NCI-H1436 (cell line): ENCODE measurements around the gene MAEA.

ENCODE experiments used
- DNase-seq: peaks from one replicate; lab custom pipeline; 2025; lab: John Stamatoyannopoulos, UW

MAEA gene

DNA sequence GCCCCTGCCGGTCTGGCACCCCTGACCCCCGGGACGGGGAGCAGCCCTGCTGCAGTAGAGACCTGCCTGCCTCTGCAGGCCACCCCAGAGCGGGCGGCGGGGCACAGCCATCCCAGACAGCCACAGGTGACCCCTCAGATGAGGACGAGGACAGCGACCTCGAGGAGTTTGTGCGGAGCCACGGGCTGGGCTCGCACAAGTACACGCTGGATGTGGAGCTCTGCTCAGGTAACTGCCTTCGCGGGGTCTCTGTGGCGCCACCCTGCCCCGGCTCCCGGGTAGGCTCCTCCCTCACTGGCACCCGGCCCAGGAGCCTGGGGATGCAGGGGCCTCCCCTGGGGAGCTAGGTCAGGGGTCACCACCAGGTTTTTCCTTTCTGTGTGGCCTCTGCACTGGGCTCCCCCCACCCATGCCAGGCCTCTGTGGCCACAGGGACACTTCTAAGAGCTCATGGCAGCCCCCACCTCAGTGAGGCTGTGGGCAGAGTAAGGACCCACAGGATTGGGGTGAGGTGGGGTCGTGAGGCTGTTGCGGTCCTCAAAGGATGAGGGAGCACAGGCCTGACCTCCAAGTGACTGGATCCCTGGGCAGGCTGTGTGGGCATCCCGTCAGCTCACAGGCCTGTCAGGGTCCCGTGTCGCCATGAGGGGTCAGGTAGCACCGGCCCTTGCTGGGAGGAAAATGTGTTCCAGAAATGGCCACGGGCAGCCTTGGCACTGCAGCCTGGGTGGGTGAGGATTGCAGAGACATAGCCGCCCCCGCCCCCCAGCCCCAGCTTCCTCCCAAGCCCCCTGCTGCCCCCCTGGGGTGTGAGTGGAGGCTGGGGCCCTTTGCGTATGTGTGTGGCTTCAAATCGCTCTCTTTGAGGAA is 63.7 kb downstream of the MAEA start:
- DNase-seq, result no peak

DNA sequence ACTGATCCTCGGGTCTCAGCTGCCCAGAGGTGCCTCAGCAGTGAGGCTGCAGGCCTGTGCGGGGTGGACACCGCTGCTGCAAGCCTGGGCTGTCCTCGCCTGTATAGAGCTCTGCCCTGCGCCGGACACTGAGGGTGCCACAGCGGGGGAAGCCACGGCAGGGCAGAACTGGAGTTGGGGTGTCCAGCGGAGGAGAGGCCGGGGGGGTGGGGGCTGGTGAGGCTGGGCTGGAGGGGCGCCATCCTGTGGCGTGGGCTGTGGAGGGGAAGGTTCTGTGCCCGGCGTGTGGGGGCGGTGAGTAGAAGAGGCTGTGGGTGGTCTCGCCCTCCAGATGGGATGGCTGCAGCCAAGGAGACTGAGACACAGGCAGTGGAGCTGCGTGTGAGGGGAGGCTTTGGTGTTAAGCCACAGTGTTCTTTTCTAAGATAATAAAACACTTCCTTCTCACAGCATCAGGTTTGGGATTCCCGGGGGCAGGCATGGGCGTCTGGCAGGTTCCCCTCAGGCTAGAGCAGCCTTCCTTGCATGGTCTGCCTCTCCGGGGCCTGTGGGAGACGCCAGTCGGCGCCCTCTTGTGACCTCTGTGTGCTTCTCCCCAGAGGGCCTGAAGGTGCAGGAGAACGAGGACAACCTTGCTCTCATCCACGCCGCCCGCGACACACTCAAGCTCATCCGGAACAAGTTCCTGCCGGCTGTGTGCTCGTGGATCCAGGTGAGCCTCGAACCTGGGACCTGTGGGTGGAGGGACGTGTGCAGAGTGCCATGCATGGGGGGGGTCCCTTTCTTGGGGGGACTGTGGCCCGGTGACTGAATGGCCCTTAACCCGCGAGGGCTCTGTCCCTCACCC is 64.7 kb downstream of the MAEA start:
- no peak for DNase-seq

DNA sequence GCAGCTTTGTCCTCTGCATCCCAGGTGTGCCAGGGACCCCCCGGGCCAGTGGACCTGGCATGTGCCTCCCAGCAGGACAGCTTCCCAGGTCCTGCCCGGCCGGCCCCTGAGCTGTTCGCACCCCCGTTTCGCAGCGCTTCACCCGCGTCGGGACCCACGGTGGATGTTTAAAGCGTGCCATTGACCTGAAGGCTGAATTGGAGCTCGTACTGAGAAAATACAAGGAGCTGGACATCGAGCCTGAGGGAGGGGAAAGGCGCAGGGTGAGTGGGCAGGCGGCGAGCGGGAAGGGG is 65.2 kb downstream of the MAEA start:
- no peak for DNase-seq

DNA sequence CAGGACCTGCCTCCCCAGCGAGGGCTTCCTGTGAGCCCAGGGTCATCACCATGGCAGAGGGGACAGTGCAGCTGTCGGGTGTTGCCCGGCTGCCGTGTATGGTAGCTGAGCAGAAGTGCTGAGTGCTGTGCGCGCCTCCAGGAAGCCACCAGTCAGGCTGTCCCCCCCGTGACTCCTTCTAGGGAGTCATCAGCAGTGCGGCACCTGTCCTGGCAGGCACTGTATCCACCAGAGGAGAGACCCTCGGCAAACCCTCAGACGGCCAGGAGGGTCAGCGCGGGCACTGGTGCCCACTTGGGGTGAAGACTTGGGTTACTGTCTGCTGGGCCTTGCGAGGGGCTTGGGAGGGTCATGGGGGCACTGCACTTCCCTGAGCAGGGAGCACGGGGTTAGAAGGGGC is 65.7 kb downstream of the MAEA start:
- DNase-seq, result no peak

DNA sequence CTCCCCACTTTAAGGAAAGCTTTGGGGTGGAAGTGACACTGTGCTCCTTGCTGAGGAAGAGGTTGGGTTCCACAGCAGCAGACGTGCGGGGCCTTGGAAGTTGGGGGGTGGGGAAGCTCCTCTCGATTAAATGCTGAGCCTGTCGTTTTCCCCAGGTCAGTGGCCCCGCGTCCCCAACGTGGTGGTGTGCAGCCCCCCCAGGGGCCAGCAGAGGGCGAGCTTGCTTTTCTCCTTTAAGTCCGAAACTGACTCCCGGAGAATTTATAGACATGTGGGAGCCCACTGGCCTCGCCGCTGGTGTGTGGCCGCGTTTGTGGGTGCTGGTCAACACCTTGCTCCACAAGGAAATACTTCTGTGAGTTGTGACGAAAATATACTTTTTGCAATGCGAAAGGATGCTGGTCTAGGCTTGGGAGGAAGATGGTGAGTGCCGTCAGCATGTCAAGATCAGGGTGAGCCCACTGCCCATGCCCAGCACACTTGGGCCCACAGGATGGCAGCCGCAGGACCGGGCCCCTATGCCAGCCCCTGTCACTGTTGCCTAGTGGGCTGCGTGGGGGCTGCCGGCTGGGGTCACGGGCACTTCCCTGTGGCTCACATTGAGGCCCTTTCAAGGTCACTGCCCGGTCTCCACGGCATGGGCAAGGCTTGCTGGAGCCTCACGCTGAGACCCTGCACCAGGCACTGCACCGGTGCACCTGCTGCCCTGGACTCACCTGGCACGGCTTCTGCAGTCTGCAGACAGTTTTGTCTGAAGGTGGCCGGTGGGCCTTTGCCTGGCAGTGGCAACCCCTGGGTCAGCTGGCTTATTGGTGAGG is 66.7 kb downstream of the MAEA start:
- peak; percentile 37 for DNase-seq

DNA sequence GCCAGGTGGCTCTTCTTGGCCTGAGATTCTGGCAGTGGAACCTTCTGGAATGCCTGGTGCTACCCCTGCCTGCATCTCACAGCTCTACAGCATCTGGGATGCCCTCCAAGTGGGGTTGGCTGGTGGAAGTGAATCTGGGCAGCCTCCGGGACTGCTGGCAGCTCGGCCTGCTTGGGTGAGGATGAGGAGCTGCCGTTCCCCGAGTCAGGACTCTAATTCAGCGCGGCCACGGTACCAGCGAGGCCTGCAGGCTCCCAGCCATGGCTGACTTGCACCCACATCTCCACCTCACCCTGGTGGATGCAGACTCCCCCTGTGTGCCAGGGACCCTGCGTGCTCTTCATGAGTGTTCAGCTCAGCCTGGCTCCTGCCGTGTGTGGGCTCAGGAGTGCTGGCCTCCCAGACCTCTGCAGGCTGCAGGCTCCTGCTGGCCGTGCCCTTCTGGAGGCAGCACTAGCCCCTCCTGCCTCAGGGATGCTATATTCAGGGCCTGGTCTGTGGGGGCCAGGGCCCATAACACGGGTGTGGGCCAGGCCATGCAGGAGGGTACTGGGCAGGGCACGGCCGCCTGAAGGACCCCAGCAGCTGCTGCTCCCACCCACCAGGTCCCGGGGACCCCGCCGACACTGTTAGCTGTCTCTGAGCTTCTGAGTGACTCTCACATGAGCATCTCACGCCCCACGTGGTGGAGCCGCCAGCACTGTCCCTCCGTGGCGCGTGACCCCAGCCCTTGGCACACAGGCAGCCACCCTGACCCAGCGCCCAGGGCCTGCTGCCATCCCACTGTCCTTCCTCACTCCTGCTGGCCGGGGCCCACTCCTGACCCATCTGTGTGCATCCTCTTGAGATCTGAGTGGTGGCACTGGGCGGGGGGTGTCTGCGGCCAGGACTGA is 67.9 kb downstream of the MAEA start:
- no peak for DNase-seq

DNA sequence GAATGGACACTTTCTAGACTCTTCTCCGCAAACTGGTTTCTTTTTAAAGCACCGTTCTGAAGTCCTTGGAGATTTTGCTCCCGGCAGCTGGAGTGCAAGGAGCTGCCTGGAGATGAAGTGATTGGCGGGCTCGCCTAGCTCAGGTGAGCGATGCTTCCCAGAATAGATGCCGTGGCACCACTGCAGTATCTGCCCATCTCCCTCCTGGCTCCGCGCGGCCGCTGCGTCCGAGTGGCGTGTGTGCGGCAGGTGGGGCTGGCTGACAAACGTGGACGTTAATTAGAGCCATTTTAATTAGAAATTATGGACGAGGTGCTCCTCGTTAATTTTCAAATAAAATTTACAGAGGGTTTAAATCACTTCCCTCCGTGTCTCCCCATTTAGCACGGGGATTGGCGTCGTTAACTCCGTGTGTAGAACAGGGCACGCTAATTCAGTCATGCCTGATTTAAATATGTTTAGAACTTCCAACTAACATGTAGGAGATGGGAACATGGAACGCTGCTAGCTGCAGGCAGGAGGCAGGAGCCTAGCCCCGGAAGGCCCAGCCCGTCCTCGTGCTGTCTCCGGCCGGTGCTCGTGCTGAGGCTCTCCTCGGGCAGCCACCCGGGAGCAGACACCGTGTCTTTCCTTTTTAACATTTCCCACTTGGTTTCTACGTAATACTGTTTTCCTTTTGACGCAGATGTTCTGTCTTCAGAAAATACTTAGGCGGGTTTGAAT is 68.9 kb downstream of the MAEA start:
- no peak for DNase-seq

DNA sequence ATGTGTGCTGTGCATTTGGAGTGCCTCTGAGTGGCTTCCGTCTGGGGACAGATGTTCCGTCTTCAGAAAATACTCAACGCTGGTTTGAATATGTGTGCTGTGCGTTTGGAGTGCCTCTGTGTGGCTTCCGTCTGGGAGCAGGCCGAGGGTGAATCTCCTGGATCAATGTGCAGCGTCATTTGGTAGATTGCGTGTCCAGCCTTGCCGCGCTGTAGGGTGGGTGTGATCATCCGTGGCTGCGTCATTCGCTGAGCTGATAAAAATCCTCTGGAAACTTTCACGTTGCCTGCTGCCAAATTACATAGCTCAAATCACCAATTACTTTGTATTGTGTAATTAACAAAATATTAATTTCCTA is 69.4 kb downstream of the MAEA start:
- DNase-seq, result no peak

DNA sequence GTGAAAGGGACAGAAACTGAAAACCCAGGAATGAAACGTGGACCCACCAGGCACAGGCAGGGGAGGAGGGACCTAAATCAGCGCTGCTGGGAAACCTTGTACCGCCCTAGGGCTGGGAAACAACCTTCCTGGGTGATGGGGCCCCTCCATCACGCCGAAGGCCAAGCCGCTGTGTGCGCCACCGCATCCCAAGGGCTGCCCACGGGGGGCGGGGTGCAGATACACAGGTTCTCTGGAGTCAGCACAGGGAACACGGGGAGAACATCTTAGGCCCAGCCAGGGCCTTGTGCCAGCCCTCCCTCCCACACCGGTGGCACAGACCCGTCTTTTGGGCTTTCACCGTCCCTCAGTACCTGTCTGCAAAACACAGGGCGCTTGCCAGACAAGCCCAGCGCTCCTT is 70.3 kb downstream of the MAEA start:
- no peak for DNase-seq

DNA sequence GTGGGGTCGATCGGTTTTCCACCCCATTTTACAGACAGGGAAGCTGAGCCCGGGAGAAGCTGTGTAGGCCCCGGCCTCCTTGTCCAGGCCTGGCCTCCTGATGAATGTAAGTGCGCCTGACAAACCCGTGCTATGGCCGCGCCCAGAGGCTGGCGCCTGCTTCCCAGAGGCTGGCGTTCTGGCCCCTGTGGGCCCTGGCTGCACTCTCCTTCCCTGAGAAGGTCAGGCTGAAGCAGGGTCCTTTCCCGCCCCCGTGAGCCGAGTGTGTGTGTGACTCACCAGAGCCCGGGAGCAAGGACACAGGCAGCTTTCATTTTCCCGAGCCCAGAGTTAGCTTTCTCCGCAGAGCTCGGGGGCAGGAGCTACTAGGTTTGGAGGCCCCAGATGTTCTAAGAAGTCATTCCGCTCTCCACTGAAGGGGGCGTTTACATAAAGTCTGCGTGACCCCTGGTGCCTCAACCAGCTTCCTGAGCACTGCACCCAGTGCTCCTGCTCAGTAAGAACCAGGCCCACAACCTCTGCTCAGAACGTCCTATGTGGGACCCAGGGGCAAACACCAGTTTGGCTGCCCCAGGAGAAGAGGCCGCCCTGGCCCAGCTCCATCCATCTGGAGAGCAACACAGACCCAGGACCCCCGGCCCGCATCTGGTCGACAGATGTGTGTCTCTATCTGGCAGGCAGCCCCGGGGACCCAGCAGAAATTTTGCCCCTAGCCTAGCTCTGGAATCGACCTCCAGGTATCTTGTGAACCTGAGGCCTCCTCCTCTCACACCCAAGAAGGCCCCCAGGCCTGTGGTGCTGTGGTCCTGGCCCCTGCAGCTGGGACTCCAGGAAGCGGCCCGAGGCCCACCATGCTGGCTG is 71.0 kb downstream of the MAEA start:
- no peak for DNase-seq

DNA sequence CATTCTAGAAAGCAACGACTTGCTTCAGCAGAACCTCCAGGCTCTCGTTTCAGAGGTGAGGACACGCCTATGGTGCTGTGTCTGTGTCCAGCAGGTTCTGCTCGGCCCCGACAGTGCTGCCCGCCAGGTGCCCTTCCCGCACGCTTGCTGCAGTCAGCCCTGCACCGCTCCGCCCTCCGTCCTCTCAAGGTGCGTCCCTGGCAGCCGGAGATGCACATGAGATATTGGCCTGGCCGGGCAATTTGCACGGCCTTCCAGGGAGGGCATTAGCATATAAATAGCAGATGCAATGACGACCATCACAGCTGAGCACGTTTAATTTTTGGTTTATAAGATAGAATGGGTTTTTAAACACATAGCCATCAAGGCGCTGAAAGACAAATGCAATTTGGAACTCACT is 71.7 kb downstream of the MAEA start:
- no peak for DNase-seq

DNA sequence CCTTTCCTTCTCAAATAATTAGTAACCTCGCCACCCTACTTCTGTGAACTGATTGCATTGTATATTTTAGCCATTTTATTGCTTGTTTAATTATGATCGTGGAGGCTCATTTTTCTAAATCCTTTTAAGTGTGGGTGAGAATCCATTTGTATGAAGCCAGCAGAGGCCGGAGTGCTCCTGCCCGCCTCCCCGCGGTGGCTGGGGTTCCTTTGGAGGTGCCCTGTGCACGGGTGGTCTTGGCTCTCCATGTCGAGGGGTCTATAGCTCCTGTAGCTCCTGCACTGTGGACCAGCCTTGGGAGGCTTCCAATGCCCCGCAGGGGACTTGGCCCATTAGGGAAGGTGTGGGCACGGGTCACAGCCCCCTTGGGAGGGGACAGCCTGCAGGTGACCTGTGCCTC is 72.4 kb downstream of the MAEA start:
- DNase-seq, result no peak

DNA sequence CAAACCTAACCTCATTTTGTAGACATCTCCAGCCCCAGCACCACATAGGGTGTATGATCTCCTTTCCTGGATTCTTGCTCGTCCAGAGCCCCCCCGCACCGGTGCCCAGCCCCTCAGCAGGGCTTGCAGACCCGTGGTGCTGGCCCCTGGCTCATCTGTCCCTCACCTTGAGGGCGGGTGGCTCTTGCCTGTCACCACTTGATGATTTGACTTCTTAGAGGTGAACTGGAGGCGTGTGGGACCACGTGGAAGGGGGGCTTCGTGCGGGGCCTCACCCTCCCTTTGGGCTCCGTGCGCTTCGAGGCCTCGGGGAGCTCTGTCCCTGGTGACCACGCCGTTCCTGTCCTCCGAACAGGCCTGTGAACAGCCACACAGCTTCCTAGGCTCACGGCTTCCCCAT is 72.8 kb downstream of the MAEA start:
- DNase-seq, result no peak

DNA sequence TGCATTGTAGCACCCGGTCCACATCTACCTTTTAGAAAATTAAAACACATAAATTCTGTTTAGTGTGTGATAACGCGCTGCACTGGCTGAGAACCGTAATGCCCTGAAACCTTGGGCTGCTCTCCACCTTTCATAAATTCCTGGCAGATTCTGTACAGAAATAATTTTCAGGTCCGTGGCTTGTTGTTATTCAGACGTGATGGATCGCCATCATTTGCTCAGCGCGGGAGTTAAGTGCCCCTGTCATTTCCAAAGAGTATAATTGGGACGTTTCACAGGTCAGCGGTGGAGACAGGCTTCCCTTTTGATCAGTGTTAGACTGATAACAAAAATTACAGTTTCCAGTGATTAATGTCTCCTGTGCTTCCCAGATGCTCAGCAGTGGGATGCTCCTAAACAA is 73.8 kb downstream of the MAEA start:
- DNase-seq, result peak; percentile 29

DNA sequence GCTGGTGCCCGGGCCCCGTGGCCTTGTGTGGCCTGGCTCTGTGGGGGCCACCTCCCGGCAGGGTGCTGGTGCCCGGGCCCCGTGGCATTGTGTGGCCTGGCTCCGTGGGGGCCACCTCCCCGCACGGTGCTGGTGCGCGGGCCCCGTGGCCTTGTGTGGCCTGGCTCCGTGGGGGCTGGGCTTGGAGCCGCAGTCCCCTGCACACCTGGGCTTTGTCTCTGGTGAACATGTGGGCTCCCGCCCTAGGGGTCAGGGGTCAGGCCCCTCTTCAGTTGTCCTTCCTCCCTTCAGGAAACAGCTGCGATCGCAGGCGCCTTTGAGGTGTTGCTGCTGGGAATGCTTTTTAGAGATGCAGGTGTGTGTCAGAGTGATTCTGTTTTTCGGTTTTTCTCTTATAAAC is 74.5 kb downstream of the MAEA start:
- DNase-seq, result no peak

DNA sequence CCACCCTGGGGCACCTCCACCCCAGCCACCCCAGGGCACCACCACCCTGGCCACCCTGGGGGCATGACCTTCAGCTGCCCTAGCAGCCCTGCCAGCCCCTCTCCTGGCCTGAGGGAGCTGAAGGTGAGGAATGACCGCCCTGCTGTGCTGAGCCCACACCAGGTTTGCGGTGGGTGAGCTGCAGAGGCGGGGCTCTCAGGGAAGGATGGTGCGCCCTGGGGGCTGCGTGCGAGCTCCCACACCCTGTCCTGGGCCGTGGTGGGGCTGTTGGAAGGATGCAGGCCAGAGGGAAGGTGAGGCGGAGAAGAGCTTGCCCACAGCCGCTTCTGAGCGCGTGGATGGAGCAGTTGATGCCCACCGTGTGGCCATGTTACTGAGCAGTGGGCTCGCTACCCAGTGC is 75.1 kb downstream of the MAEA start:
- no peak for DNase-seq

DNA sequence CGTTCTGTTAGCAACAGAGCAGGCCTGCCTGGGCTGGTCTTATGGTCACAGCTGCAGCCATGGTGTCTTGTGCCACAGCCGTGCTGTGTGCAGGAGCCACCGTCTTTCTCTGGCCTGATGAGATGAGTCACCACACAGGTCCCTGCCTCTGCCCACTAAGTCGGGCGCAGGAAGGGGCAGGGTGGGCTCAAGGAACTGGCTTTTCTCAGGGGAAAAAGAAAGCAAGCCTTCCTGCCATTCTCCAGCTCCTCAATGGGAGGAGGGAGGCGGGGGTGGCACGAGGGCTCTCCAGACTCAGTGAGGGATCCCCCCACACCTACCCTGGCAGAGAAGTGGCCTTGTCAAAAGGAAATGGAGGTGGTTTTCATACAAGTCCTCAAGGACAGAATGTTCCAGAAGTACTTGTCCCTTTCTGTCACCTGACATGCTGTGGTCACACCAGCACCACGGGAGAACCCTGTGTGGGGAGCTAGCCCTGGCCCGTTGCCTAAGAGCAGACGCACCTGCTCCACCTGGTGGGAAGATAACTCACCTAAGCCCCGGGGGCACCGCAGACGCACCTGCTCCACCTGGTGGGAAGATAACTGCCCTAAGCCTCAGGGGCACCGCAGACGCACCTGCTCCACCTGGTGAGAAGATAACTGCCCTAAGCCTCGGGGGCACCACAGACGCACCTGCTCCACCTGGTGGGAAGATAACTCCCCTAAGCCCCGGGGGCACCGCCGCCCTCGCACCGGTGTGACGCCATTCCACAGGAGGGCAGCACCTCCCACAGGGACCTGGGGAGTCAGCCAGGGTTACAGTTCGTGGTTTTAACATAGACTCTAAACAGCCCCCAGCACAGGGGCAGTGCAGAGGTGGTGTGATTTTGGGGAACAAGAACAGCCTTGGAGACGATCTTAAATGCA is 75.8 kb downstream of the MAEA start:
- peak; percentile 92 for DNase-seq

DNA sequence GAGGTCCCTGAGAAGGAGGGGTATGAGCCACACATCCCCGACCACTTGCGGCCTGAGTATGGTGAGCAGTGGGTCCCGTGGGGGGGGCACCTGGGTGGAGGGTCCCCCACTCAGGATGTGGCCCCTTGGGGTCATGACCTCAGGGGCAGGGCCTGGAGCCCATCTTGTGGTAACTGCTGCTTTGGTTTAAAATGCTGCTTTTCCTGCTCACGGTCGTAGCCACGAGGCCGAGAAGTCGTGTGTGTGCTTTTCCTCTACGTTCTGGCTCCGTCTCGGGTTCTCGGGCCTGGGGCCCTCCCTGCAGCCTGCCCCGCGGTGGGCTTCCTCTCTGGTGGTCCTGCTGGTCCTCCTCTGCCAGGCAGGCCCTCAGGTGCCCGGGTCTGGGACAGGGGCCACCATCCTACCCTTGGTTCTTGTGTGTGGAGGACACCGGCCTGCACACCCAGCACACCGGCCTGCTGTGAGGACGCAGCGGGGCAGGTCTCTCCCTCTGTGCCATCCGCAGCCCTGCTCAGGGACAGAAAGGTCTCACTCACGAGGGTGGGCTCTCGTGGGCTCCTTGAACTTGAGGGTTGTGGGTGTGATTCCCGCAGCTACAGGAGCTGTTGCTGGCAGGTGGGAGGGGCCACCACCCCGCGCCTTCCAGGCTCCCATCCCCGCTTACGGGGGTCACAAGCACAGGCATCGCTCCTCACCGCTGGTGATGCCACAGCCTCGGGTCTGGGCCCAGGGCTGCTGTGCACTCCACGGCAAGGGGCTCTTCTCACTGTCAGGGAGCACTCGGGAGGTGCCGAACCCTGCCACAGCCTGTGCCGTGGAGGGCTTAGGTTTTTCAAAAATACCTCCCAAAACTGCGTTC is 76.9 kb downstream of the MAEA start:
- DNase-seq, result no peak
